IPS-15b (cell line): ENCODE measurements around the gene CDK16.

Experiments used
- H3K27me3 ChIP-seq: one replicate; pipeline ENCODE4 v1.6.1; 2013; ENCODE audit warnings: low read length; ENCODE audit not compliant: control insufficient read depth, insufficient read depth
- H3K36me3 ChIP-seq: one replicate; pipeline ENCODE4 v1.6.1; 2013; ENCODE audit warnings: low read length; ENCODE audit not compliant: control insufficient read depth, insufficient read depth
- H3K4me1 ChIP-seq: one replicate; pipeline ENCODE4 v1.6.1; 2013; ENCODE audit warnings: mild to moderate bottlenecking, low read length; ENCODE audit not compliant: control insufficient read depth, insufficient read depth
- H3K4me3 ChIP-seq: one replicate; pipeline ENCODE4 v1.5.1; 2013; ENCODE audit warnings: low read depth, low read length
- H3K9ac ChIP-seq: one replicate; pipeline ENCODE4 v1.6.1; 2013; ENCODE audit warnings: low read depth, mild to moderate bottlenecking, low read length
- H3K9me3 ChIP-seq: one replicate; pipeline ENCODE4 v1.6.1; 2013; ENCODE audit warnings: mild to moderate bottlenecking, low read length; ENCODE audit not compliant: control insufficient read depth, insufficient read depth

CDK16 gene

GRCh38 chrX:47199286-47199685 lies 19.2 kb upstream of the CDK16 start:
- H3K36me3 ChIP-seq = peaks cover 78% of the 10 kb centered on the region
- H3K4me1 ChIP-seq = peaks cover 9% of the 10 kb centered on the region
- H3K4me3 ChIP-seq = no peak overlapping the region
- H3K9me3 ChIP-seq = no peaks in the 10 kb centered on the region
- no peak overlapping the region for H3K9ac ChIP-seq
- H3K27me3 ChIP-seq = no peaks in the 10 kb centered on the region

GRCh38 chrX:47200385-47201150 lies 17.9 kb upstream of the CDK16 start:
- Histone ChIP-seq H3K9me3 (no peaks in the 10 kb centered on the region), H3K36me3 (peaks cover 86% of the 10 kb centered on the region), H3K4me3 (no peak overlapping the region), H3K4me1 (peaks cover 8% of the 10 kb centered on the region), H3K27me3 (no peaks in the 10 kb centered on the region), H3K9ac (no peak overlapping the region)

GRCh38 chrX:47201345-47201944 lies 17.0 kb upstream of the CDK16 start:
- H3K4me1 ChIP-seq = peaks cover 3% of the 10 kb centered on the region
- peaks cover 93% of the 10 kb centered on the region for H3K36me3 ChIP-seq
- H3K9ac ChIP-seq = no peak overlapping the region
- H3K4me3 ChIP-seq = no peak overlapping the region
- H3K27me3 ChIP-seq = no peaks in the 10 kb centered on the region
- no peaks in the 10 kb centered on the region for H3K9me3 ChIP-seq

GRCh38 chrX:47202316-47202715 lies 16.2 kb upstream of the CDK16 start:
- Histone ChIP-seq H3K4me1 (peaks cover under 1% of the 10 kb centered on the region), H3K36me3 (peaks cover 94% of the 10 kb centered on the region), H3K9ac (no peak overlapping the region), H3K4me3 (no peak overlapping the region), H3K27me3 (no peaks in the 10 kb centered on the region), H3K9me3 (no peaks in the 10 kb centered on the region)

- H3K9ac ChIP-seq = no peak overlapping the region
- H3K4me3 ChIP-seq = no peak overlapping the region
- H3K36me3 ChIP-seq = peaks cover 94% of the 10 kb centered on the region
- no peaks in the 10 kb centered on the region for H3K9me3 ChIP-seq
- no peaks in the 10 kb centered on the region for H3K4me1 ChIP-seq
- H3K27me3 ChIP-seq = no peaks in the 10 kb centered on the region
Observed at GRCh38 chrX:47202877-47203276, 15.6 kb upstream of the CDK16 start.

GRCh38 chrX:47204970-47205369 lies 13.5 kb upstream of the CDK16 start:
- Histone ChIP-seq H3K36me3 (peaks cover 91% of the 10 kb centered on the region), H3K4me3 (no peak overlapping the region), H3K4me1 (no peaks in the 10 kb centered on the region), H3K9ac (no peak overlapping the region), H3K27me3 (no peaks in the 10 kb centered on the region), H3K9me3 (no peaks in the 10 kb centered on the region)

GRCh38 chrX:47206316-47206715 lies 12.2 kb upstream of the CDK16 start:
- H3K27me3 ChIP-seq = no peaks in the 10 kb centered on the region
- H3K36me3 ChIP-seq = peaks cover 91% of the 10 kb centered on the region
- H3K4me3 ChIP-seq = no peak overlapping the region
- H3K9me3 ChIP-seq = no peaks in the 10 kb centered on the region
- no peaks in the 10 kb centered on the region for H3K4me1 ChIP-seq
- no peak overlapping the region for H3K9ac ChIP-seq

GRCh38 chrX:47208108-47208507 lies 10.4 kb upstream of the CDK16 start:
- Histone ChIP-seq H3K4me3 (no peak overlapping the region), H3K36me3 (peaks cover 91% of the 10 kb centered on the region), H3K9ac (no peak overlapping the region), H3K9me3 (no peaks in the 10 kb centered on the region), H3K27me3 (no peaks in the 10 kb centered on the region), H3K4me1 (no peaks in the 10 kb centered on the region)

GRCh38 chrX:47209508-47210238 lies 8.8 kb upstream of the CDK16 start:
- H3K4me3 ChIP-seq = no peak overlapping the region
- no peaks in the 10 kb centered on the region for H3K27me3 ChIP-seq
- no peak overlapping the region for H3K9ac ChIP-seq
- no peaks in the 10 kb centered on the region for H3K4me1 ChIP-seq
- H3K36me3 ChIP-seq = peaks cover 92% of the 10 kb centered on the region
- H3K9me3 ChIP-seq = no peaks in the 10 kb centered on the region

- H3K27me3 ChIP-seq = no peaks in the 10 kb centered on the region
- H3K36me3 ChIP-seq = peaks cover 94% of the 10 kb centered on the region
- no peaks in the 10 kb centered on the region for H3K4me1 ChIP-seq
- H3K9ac ChIP-seq = no peak overlapping the region
- H3K4me3 ChIP-seq = no peak overlapping the region
- H3K9me3 ChIP-seq = no peaks in the 10 kb centered on the region
Observed at GRCh38 chrX:47210661-47211425, 7.6 kb upstream of the CDK16 start.

GRCh38 chrX:47212381-47213293 lies 5.8 kb upstream of the CDK16 start:
- Histone ChIP-seq H3K9me3 (no peaks in the 10 kb centered on the region), H3K36me3 (peaks cover 79% of the 10 kb centered on the region), H3K27me3 (no peaks in the 10 kb centered on the region)

More at GRCh38 chrX:47212381-47213293, 5.8 kb upstream of the CDK16 start:
- H3K4me1 ChIP-seq = peaks cover 5% of the 10 kb centered on the region
- H3K9ac ChIP-seq = no peak overlapping the region
- H3K4me3 ChIP-seq = no peak overlapping the region
